Measurements from ENCODE around the gene DMRTC1. TPM values are rescaled to one million over a fixed set of nuclear protein-coding genes. Genes with fewer than 3 reads are reported as not detected.
"Not testable (repeated sequence)": the region's sequence is repeated elsewhere in the genome, so short reads cannot be mapped to it uniquely, and the experiment has no call there.

Gene DMRTC1
- total and polyA plus RNA-seq, 10 of the 15 experiments (the other 5 are each of a cell fraction or from before 2014, with no cell fraction given) = 0.06 TPM; not detected in 9

GRCh38 chrX:72916096-72916495, 27.5 kb downstream of the DMRTC1 start:
- not testable (repeated sequence) for BruUV-seq (replicated peaks)

GRCh38 chrX:72912315-72912714, 31.3 kb downstream of the DMRTC1 start, which contains the start of gene FAM236C:
FAM236C (plus strand) TSS chrX:72912615; CDS start chrX:72912715, 100 bp downstream.
- H3K27ac ChIP-seq (ENCODE audit: control insufficient read depth, insufficient read depth); CTCF ChIA-PET; POLR2A ChIA-PET; H3K4me2 ChIP-seq (ENCODE audit: control insufficient read depth, insufficient read depth); H4K20me1 ChIP-seq (ENCODE audit: control insufficient read depth, insufficient read depth); intact Hi-C loops (cut with micrococcal nuclease; ENCODE audit: unreplicated experiment); H3K4me1 ChIP-seq (ENCODE audit: control insufficient read depth, insufficient read depth, low read length); H3K36me3 ChIP-seq (ENCODE audit: control insufficient read depth in 2 of 2, insufficient read depth in 2 of 2, low read length in 1 of 2); H3K4me3 ChIP-seq; H3K79me2 ChIP-seq (ENCODE audit: control insufficient read depth, insufficient read depth, low read length); H3K9me3 ChIP-seq (replicated peaks; ENCODE audit: control insufficient read depth, insufficient read depth, low read length); SMC1A ChIA-PET (ENCODE audit: uncharacterized antibody, unreplicated experiment); H3K9ac ChIP-seq (ENCODE audit: control insufficient read depth, insufficient read depth, low read length); ATAC-seq; DNase-seq (ENCODE audit: low read depth, low spot score); H3K27me3 ChIP-seq (replicated peaks in 1 of 2; ENCODE audit: control insufficient read depth in 2 of 2, insufficient read depth in 2 of 2, low read length in 1 of 2); FAIRE-seq; RAD21 ChIA-PET (ENCODE audit: unreplicated experiment); in situ Hi-C loops (cut with MboI); H2AFZ ChIP-seq (ENCODE audit: control insufficient read depth, low read depth, low read length); BruUV-seq (replicated peaks): not testable (repeated sequence)
- no CpG with 5 or more reads among the region's 13 CpGs for WGBS (ENCODE audit: insufficient coverage, insufficient replicate concordance, low lambda C conversion rate, missing lambda C conversion rate)

More at GRCh38 chrX:72916096-72916495, 27.5 kb downstream of the DMRTC1 start:
- H3K4me1 ChIP-seq (ENCODE audit: control insufficient read depth, insufficient read depth, low read length); in situ Hi-C loops (cut with MboI); H3K9me3 ChIP-seq (replicated peaks; ENCODE audit: control insufficient read depth, insufficient read depth, low read length); DNase-seq (ENCODE audit: low read depth, low spot score); POLR2A ChIA-PET; ATAC-seq; intact Hi-C loops (cut with micrococcal nuclease; ENCODE audit: unreplicated experiment); SMC1A ChIA-PET (ENCODE audit: uncharacterized antibody, unreplicated experiment); H3K36me3 ChIP-seq (ENCODE audit: control insufficient read depth in 2 of 2, insufficient read depth in 2 of 2, low read length in 1 of 2); RAD21 ChIA-PET (ENCODE audit: unreplicated experiment); H3K79me2 ChIP-seq (ENCODE audit: control insufficient read depth, insufficient read depth, low read length); H3K27ac ChIP-seq (ENCODE audit: control insufficient read depth, insufficient read depth); H3K4me3 ChIP-seq; FAIRE-seq; H3K27me3 ChIP-seq (replicated peaks in 1 of 2; ENCODE audit: control insufficient read depth in 2 of 2, insufficient read depth in 2 of 2, low read length in 1 of 2); CTCF ChIA-PET; H4K20me1 ChIP-seq (ENCODE audit: control insufficient read depth, insufficient read depth); H2AFZ ChIP-seq (ENCODE audit: control insufficient read depth, low read depth, low read length); H3K9ac ChIP-seq (ENCODE audit: control insufficient read depth, insufficient read depth, low read length); H3K4me2 ChIP-seq (ENCODE audit: control insufficient read depth, insufficient read depth): not testable (repeated sequence)
- WGBS (ENCODE audit: insufficient coverage, insufficient replicate concordance, low lambda C conversion rate, missing lambda C conversion rate) = 43% methylated on average over 2 of the region's 5 CpGs

GRCh38 chrX:72889740-72890139, 53.9 kb downstream of the DMRTC1 start:
- CTCF ChIA-PET; FAIRE-seq; H3K27ac ChIP-seq (ENCODE audit: control insufficient read depth, insufficient read depth); H3K9me3 ChIP-seq (replicated peaks; ENCODE audit: control insufficient read depth, insufficient read depth, low read length); H3K4me3 ChIP-seq; H3K9ac ChIP-seq (ENCODE audit: control insufficient read depth, insufficient read depth, low read length); ATAC-seq; DNase-seq (ENCODE audit: low read depth, low spot score); POLR2A ChIA-PET; intact Hi-C loops (cut with micrococcal nuclease; ENCODE audit: unreplicated experiment); H3K27me3 ChIP-seq (replicated peaks in 1 of 2; ENCODE audit: control insufficient read depth in 2 of 2, insufficient read depth in 2 of 2, low read length in 1 of 2); in situ Hi-C loops (cut with MboI); H3K79me2 ChIP-seq (ENCODE audit: control insufficient read depth, insufficient read depth, low read length); SMC1A ChIA-PET (ENCODE audit: uncharacterized antibody, unreplicated experiment); BruUV-seq (replicated peaks); H3K4me2 ChIP-seq (ENCODE audit: control insufficient read depth, insufficient read depth); RAD21 ChIA-PET (ENCODE audit: unreplicated experiment); H3K36me3 ChIP-seq (ENCODE audit: control insufficient read depth in 2 of 2, insufficient read depth in 2 of 2, low read length in 1 of 2); H2AFZ ChIP-seq (ENCODE audit: control insufficient read depth, low read depth, low read length); H4K20me1 ChIP-seq (ENCODE audit: control insufficient read depth, insufficient read depth); H3K4me1 ChIP-seq (ENCODE audit: control insufficient read depth, insufficient read depth, low read length): not testable (repeated sequence)
- WGBS (ENCODE audit: insufficient coverage, insufficient replicate concordance, low lambda C conversion rate, missing lambda C conversion rate) = no CpG with 5 or more reads among the region's 14 CpGs

- H3K79me2 ChIP-seq (ENCODE audit: control insufficient read depth, insufficient read depth, low read length); H3K9ac ChIP-seq (ENCODE audit: control insufficient read depth, insufficient read depth, low read length); H2AFZ ChIP-seq (ENCODE audit: control insufficient read depth, low read depth, low read length); H3K27me3 ChIP-seq (replicated peaks in 1 of 2; ENCODE audit: control insufficient read depth in 2 of 2, insufficient read depth in 2 of 2, low read length in 1 of 2); H3K27ac ChIP-seq (ENCODE audit: control insufficient read depth, insufficient read depth); intact Hi-C loops (cut with micrococcal nuclease; ENCODE audit: unreplicated experiment); RAD21 ChIA-PET (ENCODE audit: unreplicated experiment); H3K4me3 ChIP-seq; H3K4me1 ChIP-seq (ENCODE audit: control insufficient read depth, insufficient read depth, low read length); H4K20me1 ChIP-seq (ENCODE audit: control insufficient read depth, insufficient read depth); BruUV-seq (replicated peaks); SMC1A ChIA-PET (ENCODE audit: uncharacterized antibody, unreplicated experiment); H3K4me2 ChIP-seq (ENCODE audit: control insufficient read depth, insufficient read depth); DNase-seq (ENCODE audit: low read depth, low spot score); FAIRE-seq; H3K9me3 ChIP-seq (replicated peaks; ENCODE audit: control insufficient read depth, insufficient read depth, low read length); H3K36me3 ChIP-seq (ENCODE audit: control insufficient read depth in 2 of 2, insufficient read depth in 2 of 2, low read length in 1 of 2); CTCF ChIA-PET; ATAC-seq; in situ Hi-C loops (cut with MboI); POLR2A ChIA-PET: not testable (repeated sequence)
- no CpG with 5 or more reads among the region's 2 CpGs for WGBS (ENCODE audit: insufficient coverage, insufficient replicate concordance, low lambda C conversion rate, missing lambda C conversion rate)
Measured at GRCh38 chrX:72882898-72883297, 60.7 kb downstream of the DMRTC1 start.

All from GM12878 (cell line).